MM.1S (cell line): ENCODE measurements around the gene AANAT.

Source experiments
- EZH2 ChIP-seq: fragments of 300-600 bp; sonication (generic); optimal IDR thresholded peaks from 2 replicates; pipeline ENCODE3; 2017; ENCODE audit warnings: low read depth, mild to moderate bottlenecking, antibody characterized with exemption, low read length, mixed read lengths
- TF ChIP-seq, protein P1 (sequence below): fragments of 300-600 bp; sonication (generic); IDR thresholded peaks from 2 replicates; pipeline ENCODE4 v1.5.1; 2016; ENCODE audit warnings: antibody characterized with exemption, low read length, mixed read lengths

DNA sequence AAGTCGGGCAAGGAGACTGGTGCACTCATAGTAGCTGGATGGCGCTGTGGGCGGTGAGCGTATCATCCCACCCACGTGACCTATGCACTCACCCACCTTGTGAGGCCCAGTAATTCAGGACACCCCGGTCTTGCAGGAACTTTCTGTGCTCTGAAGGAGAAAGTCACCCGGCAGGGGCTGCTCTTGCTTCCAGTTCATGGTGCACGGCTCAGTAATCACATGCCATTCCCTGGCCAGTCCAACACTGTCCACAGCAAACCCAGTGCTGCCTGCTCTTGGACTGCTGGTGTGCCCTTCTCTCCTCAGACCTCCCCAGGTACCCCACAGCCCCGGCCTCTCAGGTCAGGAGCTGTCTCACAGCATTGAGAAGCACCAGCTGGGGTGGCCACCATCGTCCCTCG lies 50.2 kb downstream of the AANAT start:
- TF ChIP-seq, protein P1, sequence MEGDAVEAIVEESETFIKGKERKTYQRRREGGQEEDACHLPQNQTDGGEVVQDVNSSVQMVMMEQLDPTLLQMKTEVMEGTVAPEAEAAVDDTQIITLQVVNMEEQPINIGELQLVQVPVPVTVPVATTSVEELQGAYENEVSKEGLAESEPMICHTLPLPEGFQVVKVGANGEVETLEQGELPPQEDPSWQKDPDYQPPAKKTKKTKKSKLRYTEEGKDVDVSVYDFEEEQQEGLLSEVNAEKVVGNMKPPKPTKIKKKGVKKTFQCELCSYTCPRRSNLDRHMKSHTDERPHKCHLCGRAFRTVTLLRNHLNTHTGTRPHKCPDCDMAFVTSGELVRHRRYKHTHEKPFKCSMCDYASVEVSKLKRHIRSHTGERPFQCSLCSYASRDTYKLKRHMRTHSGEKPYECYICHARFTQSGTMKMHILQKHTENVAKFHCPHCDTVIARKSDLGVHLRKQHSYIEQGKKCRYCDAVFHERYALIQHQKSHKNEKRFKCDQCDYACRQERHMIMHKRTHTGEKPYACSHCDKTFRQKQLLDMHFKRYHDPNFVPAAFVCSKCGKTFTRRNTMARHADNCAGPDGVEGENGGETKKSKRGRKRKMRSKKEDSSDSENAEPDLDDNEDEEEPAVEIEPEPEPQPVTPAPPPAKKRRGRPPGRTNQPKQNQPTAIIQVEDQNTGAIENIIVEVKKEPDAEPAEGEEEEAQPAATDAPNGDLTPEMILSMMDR, result no peak
- TF ChIP-seq EZH2, result no peak
